OCI-LY3 (cell line): ENCODE measurements around the gene APIP.
"Not testable (repeated sequence)": the region's sequence is repeated elsewhere in the genome, so short reads cannot be mapped to it uniquely, and the experiment has no call there.

Source experiments
- H2AFZ ChIP-seq: fragments of 200-600, 300-600 bp; shearing (Covaris generic); 2 replicates; pipeline ENCODE4 v1.6.0; 2014; ENCODE audit warnings: antibody characterized with exemption, low read depth, low read length
- H3K27ac ChIP-seq: fragments of 200-600, 300-600 bp; sonication (generic); 2 replicates; pipeline ENCODE4 v1.5.1; 2014; ENCODE audit warnings: mild to moderate bottlenecking, low read length, moderate library complexity, mixed read lengths
- H3K27me3 ChIP-seq: fragments of 200-600, 300-600 bp; sonication (generic); 2 replicates; pipeline ENCODE4 v1.6.1; 2014; ENCODE audit warnings: low read depth, low read length, mixed read lengths
- H3K36me3 ChIP-seq: fragments of 200-600, 300-600 bp; sonication (generic); replicated peaks from 2 replicates; pipeline ENCODE3; 2014; ENCODE audit warnings: low read depth, low read length, mixed read lengths
- H3K4me1 ChIP-seq: fragments of 300-600, 200-600 bp; sonication (generic); 2 replicates; pipeline ENCODE4 v1.6.1; 2014; ENCODE audit warnings: low read length, mixed read lengths
- H3K4me2 ChIP-seq: fragments of 200-600, 300-600 bp; sonication (generic); 2 replicates; pipeline ENCODE4 v1.6.1; 2014; ENCODE audit warnings: low read length, mixed read lengths
- H3K4me3 ChIP-seq: fragments of 300-600, 200-600 bp; sonication (generic); 2 replicates; pipeline ENCODE4 v1.5.1; 2014; ENCODE audit warnings: antibody characterized with exemption, mild to moderate bottlenecking, low read length, moderate library complexity
- H3K79me2 ChIP-seq: fragments of 300-600, 200-600 bp; shearing (Covaris generic); 2 replicates; pipeline ENCODE4 v1.6.1; 2014; ENCODE audit warnings: mild to moderate bottlenecking, low read length, mixed read lengths
- H3K9ac ChIP-seq: fragments of 300-600, 200-600 bp; shearing (Covaris generic); 2 replicates; pipeline ENCODE4 v1.6.0; 2014; ENCODE audit warnings: mild to moderate bottlenecking, low read length, moderate library complexity
- H3K9me3 ChIP-seq: fragments of 200-600, 300-600 bp; shearing (Covaris generic); 2 replicates; pipeline ENCODE4 v1.6.1; 2014; ENCODE audit warnings: low read length, mixed read lengths; ENCODE audit not compliant: insufficient read depth
- H4K20me1 ChIP-seq: fragments of 200-600, 300-600 bp; sonication (generic); 2 replicates; pipeline ENCODE4 v1.6.1; 2016; ENCODE audit warnings: low read length, mixed read lengths; ENCODE audit not compliant: insufficient read depth
- EZH2phosphoT487 ChIP-seq: fragments of 200-600 bp; shearing (Covaris generic); IDR thresholded peaks from 2 replicates; pipeline ENCODE4 v1.6.1; 2018; ENCODE audit warnings: antibody characterized with exemption, mixed run types, low read depth
- TF ChIP-seq, protein P1 (sequence below): fragments of 200-600, 300-600 bp; sonication (generic); IDR thresholded peaks from 2 replicates; pipeline ENCODE4 v1.5.1; 2014; ENCODE audit warnings: antibody characterized with exemption, low read length, low read depth

APIP gene

DNA sequence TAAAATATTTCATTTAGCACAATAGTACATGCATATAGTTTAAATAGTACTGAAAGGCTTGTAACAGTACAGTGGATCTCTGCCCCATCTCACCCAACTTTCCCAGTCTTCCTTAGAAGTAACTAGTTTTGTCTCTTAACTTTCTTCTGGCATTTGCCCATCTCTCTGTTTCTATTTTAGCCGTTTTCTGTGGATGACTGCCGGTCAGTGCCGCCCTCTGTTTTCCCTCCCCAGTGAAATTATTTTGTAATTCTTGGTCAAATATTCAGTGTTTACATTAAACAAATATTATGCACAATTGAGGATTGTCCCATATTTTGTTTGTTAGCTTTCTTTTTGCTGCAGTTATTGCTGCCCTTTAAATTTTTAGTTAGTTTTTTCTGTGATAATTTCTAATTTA, 8.5 kb upstream of the APIP start:
- no peak for TF ChIP-seq EZH2phosphoT487
- TF ChIP-seq, protein P1, sequence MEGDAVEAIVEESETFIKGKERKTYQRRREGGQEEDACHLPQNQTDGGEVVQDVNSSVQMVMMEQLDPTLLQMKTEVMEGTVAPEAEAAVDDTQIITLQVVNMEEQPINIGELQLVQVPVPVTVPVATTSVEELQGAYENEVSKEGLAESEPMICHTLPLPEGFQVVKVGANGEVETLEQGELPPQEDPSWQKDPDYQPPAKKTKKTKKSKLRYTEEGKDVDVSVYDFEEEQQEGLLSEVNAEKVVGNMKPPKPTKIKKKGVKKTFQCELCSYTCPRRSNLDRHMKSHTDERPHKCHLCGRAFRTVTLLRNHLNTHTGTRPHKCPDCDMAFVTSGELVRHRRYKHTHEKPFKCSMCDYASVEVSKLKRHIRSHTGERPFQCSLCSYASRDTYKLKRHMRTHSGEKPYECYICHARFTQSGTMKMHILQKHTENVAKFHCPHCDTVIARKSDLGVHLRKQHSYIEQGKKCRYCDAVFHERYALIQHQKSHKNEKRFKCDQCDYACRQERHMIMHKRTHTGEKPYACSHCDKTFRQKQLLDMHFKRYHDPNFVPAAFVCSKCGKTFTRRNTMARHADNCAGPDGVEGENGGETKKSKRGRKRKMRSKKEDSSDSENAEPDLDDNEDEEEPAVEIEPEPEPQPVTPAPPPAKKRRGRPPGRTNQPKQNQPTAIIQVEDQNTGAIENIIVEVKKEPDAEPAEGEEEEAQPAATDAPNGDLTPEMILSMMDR: no peak
- H3K9me3 ChIP-seq: no peaks in the 10 kb centered on the region
- peaks cover 35% of the 10 kb centered on the region for H3K79me2 ChIP-seq
- peaks cover 8% of the 10 kb centered on the region for H4K20me1 ChIP-seq
- H3K4me2 ChIP-seq: no peak overlapping the region
- H3K36me3 ChIP-seq: no peaks in the 10 kb centered on the region
- H3K9ac ChIP-seq: no peak overlapping the region
- H3K4me1 ChIP-seq: peaks cover 15% of the 10 kb centered on the region
- H3K4me3 ChIP-seq: no peak overlapping the region
- H3K27ac ChIP-seq: no peak overlapping the region
- no peaks in the 10 kb centered on the region for H3K27me3 ChIP-seq
- H2AFZ ChIP-seq: no peak overlapping the region

- Histone ChIP-seq H3K79me2 (peaks cover 35% of the 10 kb centered on the region), H3K9me3 (no peaks in the 10 kb centered on the region), H3K4me2 (no peak overlapping the region), H3K9ac (no peak overlapping the region), H3K36me3 (no peaks in the 10 kb centered on the region), H3K4me1 (peaks cover 14% of the 10 kb centered on the region), H3K27me3 (no peaks in the 10 kb centered on the region), H3K4me3 (no peak overlapping the region), H4K20me1 (peaks cover 6% of the 10 kb centered on the region), H3K27ac (no peak overlapping the region), H2AFZ (no peak overlapping the region)
- TF ChIP-seq, protein P1: no peak
- no peak for TF ChIP-seq EZH2phosphoT487
These were observed 5.0 kb upstream of the APIP start for GRCh38 chr11:34921156-34921555.

DNA sequence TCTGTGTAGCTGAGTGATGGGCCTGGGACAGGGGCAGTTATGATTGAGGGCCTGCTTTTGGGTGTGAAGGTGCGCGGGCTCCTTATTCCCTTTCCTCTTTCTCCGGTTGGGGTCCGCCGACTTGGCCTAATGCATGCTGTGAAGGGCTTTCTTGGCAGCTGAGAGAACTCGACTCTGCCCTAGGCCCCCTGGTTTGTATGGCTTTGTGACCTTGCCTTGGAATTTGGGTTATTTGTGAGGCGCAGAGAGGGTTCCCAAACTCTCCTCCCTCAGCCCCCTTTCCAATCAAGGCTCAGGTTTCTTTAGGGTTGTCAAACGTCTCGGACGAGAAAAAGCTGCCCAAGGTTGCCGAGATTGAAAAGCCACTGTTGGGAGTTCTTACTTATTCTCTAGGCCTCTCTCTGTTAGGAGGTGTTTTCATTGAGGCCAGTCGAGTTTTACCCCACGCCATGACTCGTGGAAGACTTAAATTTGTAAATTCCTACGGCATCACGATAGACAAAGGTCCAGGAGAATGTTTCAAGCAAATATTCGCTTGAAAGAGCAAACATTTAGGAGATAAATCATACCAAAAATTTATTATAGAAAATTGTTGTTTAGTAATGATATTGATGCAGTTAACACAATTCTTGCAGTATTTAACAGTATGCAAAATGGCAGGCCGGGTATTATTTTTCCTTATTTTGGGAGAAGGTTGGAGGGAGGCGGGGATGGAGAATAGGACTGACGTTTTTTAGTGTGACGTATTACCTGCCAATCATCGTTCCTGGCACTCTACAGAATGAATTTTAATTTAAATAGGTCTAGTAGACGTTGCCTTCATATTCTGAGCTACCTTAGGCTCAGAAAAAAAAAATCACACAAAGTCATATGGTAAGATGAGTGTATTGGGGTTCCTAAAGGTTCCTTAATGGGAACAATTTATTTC, 928 bp upstream of the APIP start:
- Histone ChIP-seq H3K27me3 (no peaks in the 10 kb centered on the region), H3K4me2 (peak overlapping the region; percentile 84), H3K9ac (peak overlapping the region; percentile 81), H3K4me1 (peaks cover 14% of the 10 kb centered on the region), H3K4me3 (peak overlapping the region; percentile 95), H2AFZ (peak overlapping the region; percentile 87), H4K20me1 (no peaks in the 10 kb centered on the region; the same call in 1 of the 2 replicates), H3K79me2 (peaks cover 48% of the 10 kb centered on the region), H3K27ac (peak overlapping the region; percentile 46), H3K36me3 (peaks cover 7% of the 10 kb centered on the region), H3K9me3 (no peaks in the 10 kb centered on the region)
- TF ChIP-seq EZH2phosphoT487: no peak
- TF ChIP-seq, protein P1: no peak

GRCh38 chr11:34915136-34916014, 804 bp downstream of the APIP start:
- H3K27ac ChIP-seq: peak overlapping the region; percentile 70
- H3K4me3 ChIP-seq: peak overlapping the region; percentile 95
- H3K4me1 ChIP-seq: peaks cover 21% of the 10 kb centered on the region
- H3K36me3 ChIP-seq: peaks cover 7% of the 10 kb centered on the region
- H3K9ac ChIP-seq: peak overlapping the region; percentile 91
- peak overlapping the region; percentile 94 for H2AFZ ChIP-seq
- peaks cover 44% of the 10 kb centered on the region for H3K79me2 ChIP-seq
- no peaks in the 10 kb centered on the region for H3K27me3 ChIP-seq
- H3K9me3 ChIP-seq: no peaks in the 10 kb centered on the region
- TF ChIP-seq, protein P1: no peak
- no peaks in the 10 kb centered on the region for H4K20me1 ChIP-seq
- H3K4me2 ChIP-seq: peak overlapping the region; percentile 91

GRCh38 chr11:34913556-34913955, 2.6 kb downstream of the APIP start:
- peaks cover 39% of the 10 kb centered on the region for H3K79me2 ChIP-seq
- not testable (repeated sequence) for H3K27ac ChIP-seq

More at GRCh38 chr11:34913556-34913955, 2.6 kb downstream of the APIP start:
- H3K4me2 ChIP-seq, H3K4me3 ChIP-seq, H3K9ac ChIP-seq, H2AFZ ChIP-seq, H3K27me3 ChIP-seq, H3K9me3 ChIP-seq, H4K20me1 ChIP-seq: not testable (repeated sequence)
- peaks cover 21% of the 10 kb centered on the region for H3K4me1 ChIP-seq
- H3K36me3 ChIP-seq: peaks cover 11% of the 10 kb centered on the region
